Measurements from ENCODE around the gene ZMYND11.
"Not testable (repeated sequence)": the region's sequence is repeated elsewhere in the genome, so short reads cannot be mapped to it uniquely, and the experiment has no call there.

Gene ZMYND11

GRCh38 chr10:184174-184573 is 48.9 kb downstream of the ZMYND11 start:
- Histone ChIP-seq H3K9me3 (no peaks in the 10 kb centered on the region), H3K36me3 (peaks cover 2% of the 10 kb centered on the region), H3K4me3 (ENCODE audit: low read depth, low read length) (no peak overlapping the region), H3K4me1 (no peaks in the 10 kb centered on the region; the same call in 1 of the 2 replicates), H3K27me3 (no peaks in the 10 kb centered on the region)
- TF ChIP-seq CTCF (IDR thresholded peaks at IDR 0.05; ENCODE audit: low read depth, low read length), result no peak
- DNase-seq, result no peak

GRCh38 chr10:184911-185310 is 49.7 kb downstream of the ZMYND11 start:
- no peaks in the 10 kb centered on the region; the same call in 1 of the 2 replicates for H3K4me1 ChIP-seq
- H3K9me3 ChIP-seq, result no peaks in the 10 kb centered on the region
- no peaks in the 10 kb centered on the region for H3K27me3 ChIP-seq
- peaks cover 2% of the 10 kb centered on the region for H3K36me3 ChIP-seq
- TF ChIP-seq CTCF (IDR thresholded peaks at IDR 0.05; ENCODE audit: low read depth, low read length), result no peak
- no peak for DNase-seq
- no peak overlapping the region for H3K4me3 ChIP-seq (ENCODE audit: low read depth, low read length)

- H3K9me3 ChIP-seq; H3K4me1 ChIP-seq; H3K36me3 ChIP-seq; H3K4me3 ChIP-seq (ENCODE audit: low read depth, low read length); H3K27me3 ChIP-seq; DNase-seq: not testable (repeated sequence)
Measured at GRCh38 chr10:185571-185970, 50.3 kb downstream of the ZMYND11 start.

- H3K9me3 ChIP-seq, result no peaks in the 10 kb centered on the region
- no peaks in the 10 kb centered on the region; the same call in 1 of the 2 replicates for H3K4me1 ChIP-seq
- H3K36me3 ChIP-seq, result peaks cover under 1% of the 10 kb centered on the region
- no peak for DNase-seq
- H3K27me3 ChIP-seq, result no peaks in the 10 kb centered on the region
- no peak overlapping the region for H3K4me3 ChIP-seq (ENCODE audit: low read depth, low read length)
- no peak for TF ChIP-seq CTCF (IDR thresholded peaks at IDR 0.05; ENCODE audit: low read depth, low read length)
Measured at GRCh38 chr10:186911-187310, 51.7 kb downstream of the ZMYND11 start.

- DNase-seq, result no peak
- Histone ChIP-seq H3K4me1 (no peaks in the 10 kb centered on the region), H3K36me3 (no peaks in the 10 kb centered on the region; the same call in 1 of the 2 replicates), H3K4me3 (ENCODE audit: low read depth, low read length) (no peak overlapping the region), H3K27me3 (no peaks in the 10 kb centered on the region), H3K9me3 (no peaks in the 10 kb centered on the region)
- no peak for TF ChIP-seq CTCF (IDR thresholded peaks at IDR 0.05; ENCODE audit: low read depth, low read length)
Measured at GRCh38 chr10:188546-188945, 53.3 kb downstream of the ZMYND11 start.

- Histone ChIP-seq H3K4me1 (no peaks in the 10 kb centered on the region), H3K9me3 (no peaks in the 10 kb centered on the region), H3K27me3 (no peaks in the 10 kb centered on the region), H3K36me3 (no peaks in the 10 kb centered on the region; the same call in 1 of the 2 replicates), H3K4me3 (ENCODE audit: low read depth, low read length) (no peak overlapping the region)
- no peak for DNase-seq
- no peak for TF ChIP-seq CTCF (IDR thresholded peaks at IDR 0.05; ENCODE audit: low read depth, low read length)
Measured at GRCh38 chr10:190216-190615, 55.0 kb downstream of the ZMYND11 start.
